ENCODE measurements around the gene MGAT3.
"Not testable (repeated sequence)": the region's sequence is repeated elsewhere in the genome, so short reads cannot be mapped to it uniquely, and the experiment has no call there.

Gene MGAT3

DNA sequence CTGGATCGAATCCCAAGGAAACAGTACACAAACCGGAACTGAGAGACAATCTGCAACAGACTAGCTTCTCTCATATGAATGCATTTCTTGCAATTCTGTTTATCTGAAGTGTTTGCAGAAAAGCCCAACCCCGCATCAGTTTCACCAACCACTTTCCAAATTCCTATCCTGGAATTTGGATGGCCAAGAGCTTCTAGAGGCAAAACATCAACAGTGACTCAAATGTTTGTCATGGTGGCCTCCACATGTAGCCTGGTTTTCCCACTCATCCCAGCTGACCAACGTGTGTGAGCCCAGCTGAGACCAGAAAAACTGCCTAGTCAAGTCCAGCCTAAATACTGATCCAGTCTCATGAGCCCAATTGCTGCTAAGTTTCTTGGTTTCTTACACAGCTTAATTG is 36.9 kb downstream of the MGAT3 start:
- DNase-seq = peak in 3 of 4 experiments; percentile 13 to 42 (median 14)

DNA sequence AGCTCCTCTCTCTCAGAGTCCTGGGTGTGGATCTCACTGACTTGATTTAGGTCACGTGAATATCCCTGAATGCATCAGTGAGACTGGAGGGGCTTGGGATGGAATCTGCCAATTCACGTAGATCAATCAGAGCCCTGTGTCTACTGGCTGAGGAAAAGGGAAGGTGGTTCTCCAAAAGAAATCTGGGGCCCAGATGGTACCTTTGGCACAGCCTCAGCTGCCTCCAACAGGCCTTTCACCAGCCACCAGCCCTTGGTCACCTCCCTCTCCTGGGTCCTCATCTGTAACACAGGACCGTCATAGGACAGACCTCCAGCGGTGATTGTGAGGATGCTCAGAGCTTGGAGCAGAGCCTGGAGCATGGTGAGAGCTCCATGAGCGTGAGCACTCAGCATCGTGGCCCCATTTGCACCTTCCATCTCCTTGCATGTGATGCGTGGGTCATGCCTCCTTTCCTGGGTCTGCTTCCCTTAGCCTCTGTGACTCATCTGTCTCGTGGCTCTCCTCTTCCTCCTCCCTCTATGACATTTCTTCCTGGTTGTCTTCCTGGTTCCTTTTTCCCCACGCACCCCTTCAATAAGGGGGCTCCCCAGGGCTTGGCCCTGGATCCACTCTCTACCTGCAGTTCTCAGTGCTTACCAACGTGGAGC is 37.8 kb downstream of the MGAT3 start:
- DNase-seq = peak; percentile 81 to 93 (median 91)

DNA sequence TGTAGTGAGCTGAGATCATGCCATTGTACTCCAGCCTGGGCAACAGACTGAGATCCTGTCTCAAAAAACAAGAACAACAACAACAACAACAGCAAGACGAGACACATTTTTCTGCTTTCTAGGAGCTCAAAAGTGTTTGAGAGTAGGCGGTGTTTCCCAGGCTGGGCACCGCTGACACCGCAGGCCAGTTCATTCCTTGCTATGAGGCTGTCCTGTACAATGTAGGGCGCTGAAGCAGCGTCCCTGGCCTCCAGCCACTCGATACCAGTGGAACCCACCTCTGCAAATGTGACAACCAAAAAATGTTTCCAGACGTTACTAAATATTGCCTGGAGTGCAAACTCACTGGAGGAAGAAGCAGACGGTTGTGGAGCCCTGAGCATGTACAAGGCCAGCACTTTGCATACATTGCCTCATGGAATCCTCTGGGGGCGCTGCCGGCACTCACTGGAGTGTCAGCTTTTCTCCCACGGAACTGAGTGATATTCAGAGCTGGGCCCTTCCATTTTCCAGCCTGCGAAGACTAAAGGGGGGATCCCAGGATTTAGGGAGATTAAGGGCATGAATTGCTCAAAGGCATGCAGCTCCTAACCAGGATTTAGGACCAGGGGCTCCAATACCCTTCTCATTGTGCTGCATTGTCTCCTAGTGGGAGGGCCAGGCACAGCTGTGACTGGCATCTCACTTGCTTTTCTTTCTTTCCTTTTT is 39.5 kb downstream of the MGAT3 start:
- peak; percentile 82 to 94 (median 92) for DNase-seq

DNA sequence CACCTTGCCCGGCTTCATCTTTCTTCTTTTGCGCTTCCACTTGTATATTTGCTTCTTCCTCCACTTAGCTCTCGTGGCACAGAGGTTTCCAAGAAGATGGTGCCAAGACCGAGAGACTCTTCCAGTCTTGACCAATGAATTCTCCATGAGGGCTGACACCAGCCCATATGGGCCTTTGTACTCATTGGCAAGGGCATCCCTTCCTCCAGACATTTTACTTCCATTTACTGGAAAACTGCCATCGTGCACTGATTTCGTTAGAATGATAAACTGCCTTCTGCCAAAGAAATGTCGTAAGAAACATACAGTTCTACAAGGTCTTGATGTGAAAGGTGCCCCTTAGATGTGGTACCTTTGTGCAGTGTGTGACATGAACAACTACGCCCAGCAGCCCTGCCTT is 40.6 kb downstream of the MGAT3 start:
- DNase-seq = no peak

DNA sequence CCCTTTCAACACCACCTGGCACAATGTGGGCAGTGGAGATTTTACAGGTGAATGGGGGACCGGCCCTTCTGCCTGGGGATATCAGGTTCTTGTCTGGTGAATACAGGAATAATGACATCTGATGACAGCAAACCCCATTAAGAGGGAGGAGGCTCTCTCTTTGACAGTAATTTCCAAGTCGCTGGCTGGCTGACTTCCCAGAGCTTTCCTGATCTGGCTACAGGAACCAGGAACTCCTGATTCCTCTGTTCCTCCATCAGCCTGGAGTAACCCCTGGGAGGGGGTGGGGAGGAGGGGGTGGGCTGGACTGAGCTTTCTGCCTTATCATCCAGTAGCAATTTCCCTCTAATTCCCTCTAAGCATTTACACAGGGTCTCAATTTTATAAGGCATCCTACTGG is 41.6 kb downstream of the MGAT3 start:
- no peak for DNase-seq

DNA sequence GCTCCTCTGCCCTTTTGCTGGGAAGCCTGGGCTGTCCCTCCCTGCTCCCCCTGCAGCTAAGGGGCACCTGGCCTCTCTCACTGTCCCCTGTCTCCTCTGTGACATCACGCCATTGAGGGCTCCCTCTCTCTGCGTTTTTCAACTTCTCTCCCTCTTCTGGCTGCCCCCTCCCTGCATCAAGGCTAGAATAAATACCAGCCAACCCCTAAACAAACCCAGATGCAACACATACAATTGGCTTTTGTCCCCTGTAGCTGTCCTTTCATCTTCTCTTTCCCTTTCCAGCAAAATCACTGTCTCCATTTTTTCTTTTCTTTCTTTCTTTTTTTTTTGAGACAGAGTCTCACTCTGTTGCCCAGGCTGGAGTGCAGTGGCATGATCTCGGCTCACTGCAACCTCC is 42.0 kb downstream of the MGAT3 start:
- no peak for DNase-seq

DNA sequence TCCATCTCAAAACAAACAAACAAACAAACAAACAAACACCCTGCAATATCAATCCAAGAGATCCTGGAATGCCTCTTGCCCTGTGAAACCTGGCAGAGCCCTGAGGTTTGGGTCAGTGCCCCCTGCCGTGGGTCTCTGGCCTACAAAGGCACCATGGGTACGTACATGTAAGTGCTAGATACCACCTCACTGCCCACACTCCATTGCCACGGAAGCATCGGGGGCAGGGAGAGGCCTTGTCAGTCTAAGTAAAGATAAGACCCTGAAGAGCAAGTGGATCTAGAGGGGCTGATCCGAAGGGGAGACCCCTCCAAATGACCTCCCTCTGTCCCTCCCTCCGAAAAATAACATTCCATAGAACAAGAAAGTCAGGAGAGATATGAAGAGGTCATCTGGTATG is 43.3 kb downstream of the MGAT3 start:
- no peak for DNase-seq

DNA sequence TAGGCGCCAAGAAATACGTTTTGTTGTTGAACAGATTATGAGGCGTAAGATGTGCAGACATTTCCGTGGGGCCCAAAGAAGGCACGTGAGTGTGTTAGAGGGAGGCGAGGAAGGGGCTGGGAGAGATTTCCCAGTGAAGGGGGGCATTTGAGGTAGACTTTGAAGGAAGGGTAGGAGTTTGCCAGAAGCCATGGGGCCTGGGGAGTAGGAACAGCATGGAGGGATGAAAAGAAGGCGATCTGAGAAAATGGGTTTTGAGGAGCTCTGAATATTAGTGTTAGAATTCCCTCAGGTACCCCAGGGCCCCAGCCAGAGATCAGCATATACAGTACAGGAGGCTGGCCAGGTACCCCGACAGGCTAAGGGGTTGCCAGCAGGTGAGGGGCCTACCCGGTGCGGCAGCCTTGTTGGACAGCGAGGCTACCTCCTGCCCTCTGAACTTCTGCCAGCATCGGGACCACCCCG is 44.9 kb downstream of the MGAT3 start:
- no peak for DNase-seq

DNA sequence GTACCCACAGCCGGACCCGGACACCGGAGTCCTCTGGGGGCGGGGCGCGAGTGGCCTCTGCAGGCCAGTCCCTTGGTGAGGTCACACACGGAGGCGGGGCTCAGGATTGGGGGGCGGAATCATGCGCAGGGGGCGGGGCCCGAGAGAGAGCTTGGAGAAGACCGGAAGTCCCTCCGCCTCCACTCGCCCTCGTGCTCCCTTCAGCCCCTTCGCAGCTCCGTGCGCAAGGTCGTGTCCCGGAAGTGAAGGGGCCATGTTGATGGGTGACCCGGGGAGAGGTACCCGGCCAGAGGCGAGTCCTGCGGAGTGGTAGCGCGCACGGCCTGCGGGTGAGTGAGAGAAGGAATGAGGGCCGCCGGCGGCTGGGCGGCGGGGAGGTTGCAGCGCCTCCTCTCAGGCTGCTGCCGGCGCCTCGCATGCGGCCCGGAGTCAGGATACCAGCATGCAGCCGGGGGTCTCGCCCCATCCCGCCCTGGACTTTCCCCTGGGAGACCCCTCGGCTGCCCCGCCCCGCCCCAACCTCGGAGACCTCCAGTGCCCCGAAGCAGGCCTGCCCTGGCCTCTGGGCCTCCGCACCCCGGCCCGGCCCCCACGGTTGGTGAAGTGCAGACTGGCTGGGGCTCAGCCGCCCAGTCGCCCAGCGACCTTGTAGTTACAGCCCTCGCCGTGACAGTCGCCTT is 45.4 kb downstream of the MGAT3 start, which contains the start of gene MIEF1:
Gene MIEF1, plus strand, starts transcription at position 182 of the 680 bp plus-strand sequence. CDS start 9,005 bp downstream, outside the sequence.
- DNase-seq = peak; percentile 98 to 99 (median 98)

DNA sequence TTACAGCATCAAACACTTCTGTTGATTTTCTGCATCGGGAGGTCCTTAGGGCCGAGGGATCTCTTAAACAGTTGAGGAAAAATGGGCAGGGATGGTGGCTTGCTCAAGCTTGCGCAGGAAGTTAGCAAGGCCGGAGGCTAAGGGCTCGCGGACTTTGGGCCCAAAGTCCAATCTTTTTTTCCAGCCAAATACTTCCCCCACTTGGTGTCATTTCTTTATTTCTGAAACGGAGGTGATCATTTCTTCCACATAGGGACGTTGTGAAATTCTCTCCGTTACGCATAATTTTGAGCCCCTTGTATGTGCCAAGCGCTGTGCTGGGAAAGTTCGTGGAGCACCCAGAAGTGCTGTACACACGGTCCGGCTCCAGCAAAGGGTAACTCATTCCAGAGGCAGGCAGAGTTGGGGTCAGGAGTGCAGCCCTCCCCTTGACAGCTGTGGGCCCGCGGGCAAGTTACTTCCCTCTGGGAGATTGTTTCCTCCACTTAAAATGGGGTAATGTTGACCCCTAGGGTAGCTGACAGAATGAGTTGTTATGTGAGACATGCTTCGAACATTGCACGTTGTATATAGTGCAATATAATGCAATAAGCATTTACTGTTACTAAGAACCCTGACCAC is 46.1 kb downstream of the MGAT3 start:
- DNase-seq = peak; percentile 46 to 71 (median 63)

DNA sequence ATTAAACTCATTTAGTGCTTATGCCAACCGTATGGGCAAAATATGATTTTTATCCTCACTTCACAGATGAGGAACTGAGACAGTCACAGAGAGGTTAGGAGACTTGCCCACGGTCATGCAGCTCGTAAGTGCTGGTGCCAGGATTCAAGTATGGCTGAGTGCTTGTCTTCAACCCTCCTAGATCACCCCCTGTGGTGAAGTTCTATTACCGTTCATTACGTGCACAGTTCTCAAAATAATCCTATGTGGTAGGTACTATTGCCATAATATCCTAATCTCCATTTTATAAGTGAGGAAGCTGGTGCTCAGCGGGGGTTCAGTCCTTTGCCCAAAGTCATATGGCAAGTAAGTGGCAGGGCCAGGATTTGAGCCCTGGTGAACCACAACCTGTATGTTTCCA is 46.8 kb downstream of the MGAT3 start:
- DNase-seq = no peak

DNA sequence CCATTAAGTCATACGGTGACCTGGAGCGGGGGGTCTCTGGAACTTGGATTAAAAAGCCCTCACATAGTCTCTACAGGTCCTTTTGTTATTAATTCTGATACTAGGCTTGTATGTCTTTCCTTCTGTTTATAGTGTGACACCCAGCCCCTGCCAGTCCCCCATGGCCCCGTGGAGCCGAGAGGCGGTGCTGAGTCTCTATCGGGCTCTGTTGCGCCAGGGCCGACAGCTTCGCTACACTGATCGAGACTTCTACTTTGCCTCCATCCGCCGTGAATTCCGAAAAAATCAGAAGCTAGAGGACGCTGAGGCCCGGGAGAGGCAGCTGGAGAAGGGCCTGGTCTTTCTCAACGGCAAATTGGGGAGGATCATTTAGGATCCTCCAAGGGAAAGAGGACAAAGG is 47.3 kb downstream of the MGAT3 start:
- DNase-seq = no peak

DNA sequence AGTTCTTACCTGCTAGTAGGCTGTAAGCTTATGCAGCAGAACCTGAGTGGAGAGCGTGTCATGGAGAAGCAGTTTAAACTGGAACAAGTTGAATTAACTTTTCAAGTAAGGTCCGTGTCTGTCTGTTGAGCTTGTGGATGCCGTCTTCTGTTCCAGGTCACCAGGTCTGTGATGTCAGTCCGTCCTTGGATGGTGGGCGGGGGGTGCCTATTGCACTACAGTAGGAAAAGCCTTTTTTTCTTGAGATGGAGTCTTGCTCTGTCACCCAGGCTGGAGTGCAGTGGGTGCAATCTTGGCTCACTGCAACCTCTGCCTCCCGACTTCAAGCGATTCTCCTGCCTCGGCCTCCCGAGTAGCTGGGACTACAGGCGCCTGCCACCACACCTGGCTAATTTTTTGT is 50.2 kb downstream of the MGAT3 start:
- DNase-seq = not testable (repeated sequence)

DNA sequence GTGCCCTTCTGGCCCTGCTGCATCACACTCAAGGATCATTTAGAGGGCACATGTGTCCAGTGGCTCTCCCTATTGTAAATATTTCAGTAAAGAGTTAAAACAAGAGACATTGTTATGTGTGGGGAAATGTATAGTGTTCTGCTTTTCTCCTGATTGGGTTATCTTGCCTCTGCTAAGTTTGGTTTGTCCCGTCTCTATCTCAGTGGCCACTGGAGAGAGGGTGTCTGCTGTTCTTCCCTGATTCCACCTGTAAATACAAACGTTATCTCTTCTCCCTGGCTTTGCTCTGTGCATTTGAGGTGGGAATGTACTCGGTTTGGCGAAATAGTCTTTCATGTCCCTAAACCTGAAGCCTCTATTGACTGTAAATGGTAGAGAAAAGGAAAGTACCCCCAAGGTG is 51.6 kb downstream of the MGAT3 start:
- no peak for DNase-seq

DNA sequence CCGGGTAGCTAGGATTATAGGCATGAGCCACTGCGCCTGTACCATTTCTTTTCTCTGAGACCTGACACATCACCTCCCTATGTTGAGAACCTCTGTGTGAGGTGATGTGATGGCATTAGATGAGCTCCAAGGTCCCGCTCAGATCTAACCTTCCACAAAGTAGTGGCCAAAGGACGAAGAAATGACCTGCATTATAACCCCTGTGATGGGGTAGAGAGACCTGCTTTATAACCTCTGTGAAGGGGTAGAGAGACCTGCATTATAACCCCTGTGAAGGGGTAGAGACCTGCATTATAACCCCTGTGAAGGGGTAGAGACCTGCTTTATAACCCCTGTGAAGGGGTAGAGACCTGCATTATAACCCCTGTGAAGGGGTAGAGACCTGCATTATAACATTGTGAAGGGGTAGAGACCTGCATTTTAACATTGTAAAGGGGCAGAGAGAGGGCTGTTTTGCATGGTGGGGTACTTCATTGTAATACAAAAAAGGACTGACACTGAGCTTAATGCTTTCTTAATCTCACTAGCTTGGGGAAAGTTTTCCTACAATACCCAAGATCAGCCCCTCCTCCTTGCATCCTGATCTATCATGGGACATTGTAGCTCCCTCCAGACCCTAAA is 53.8 kb downstream of the MGAT3 start:
- DNase-seq = no peak

DNA sequence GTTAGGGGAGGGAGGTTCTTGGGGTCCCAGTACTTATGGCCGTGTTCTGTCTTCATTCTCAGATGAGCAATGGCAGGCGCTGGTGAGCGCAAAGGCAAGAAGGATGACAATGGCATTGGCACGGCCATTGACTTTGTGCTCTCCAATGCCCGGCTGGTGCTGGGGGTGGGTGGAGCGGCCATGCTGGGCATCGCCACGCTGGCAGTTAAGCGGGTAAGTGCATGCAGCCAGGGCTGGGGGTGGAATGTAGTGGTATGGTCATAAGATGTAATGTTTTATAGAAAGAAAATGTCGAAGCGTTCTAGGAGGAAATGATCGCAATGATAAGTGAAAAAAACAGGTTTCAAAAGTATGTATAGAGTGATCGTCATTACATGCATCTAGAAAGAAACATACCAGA is 54.4 kb downstream of the MGAT3 start:
- DNase-seq = no peak

DNA sequence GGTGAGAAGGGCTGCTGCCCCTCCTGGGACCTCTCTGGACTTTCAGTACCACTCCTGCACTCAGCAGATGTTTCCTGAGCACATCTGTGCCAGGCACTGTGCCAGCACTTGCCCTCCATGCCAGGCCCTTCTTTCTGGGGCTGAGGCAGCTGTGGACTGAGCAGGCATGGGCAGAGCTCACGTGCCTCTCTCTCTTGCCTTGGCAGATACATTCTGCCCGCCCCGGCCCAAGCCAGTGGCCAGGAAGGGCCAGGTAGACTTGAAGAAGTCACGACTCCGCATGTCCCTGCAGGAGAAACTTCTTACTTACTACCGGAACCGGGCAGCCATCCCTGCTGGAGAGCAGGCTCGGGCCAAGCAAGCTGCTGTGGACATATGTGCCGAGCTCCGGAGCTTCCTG is 55.2 kb downstream of the MGAT3 start:
- DNase-seq = no peak

DNA sequence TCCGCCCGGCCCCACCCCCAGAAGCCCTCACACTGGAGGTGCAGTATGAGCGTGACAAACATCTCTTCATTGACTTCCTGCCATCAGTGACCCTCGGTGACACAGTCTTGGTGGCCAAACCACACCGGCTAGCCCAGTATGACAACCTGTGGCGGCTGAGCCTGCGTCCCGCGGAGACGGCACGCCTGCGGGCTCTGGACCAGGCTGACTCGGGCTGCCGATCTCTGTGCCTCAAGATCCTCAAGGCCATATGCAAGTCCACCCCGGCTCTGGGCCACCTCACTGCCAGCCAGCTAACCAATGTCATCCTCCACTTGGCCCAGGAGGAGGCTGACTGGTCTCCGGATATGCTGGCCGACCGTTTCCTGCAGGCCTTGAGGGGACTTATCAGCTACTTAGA is 57.0 kb downstream of the MGAT3 start:
- no peak for DNase-seq

DNA sequence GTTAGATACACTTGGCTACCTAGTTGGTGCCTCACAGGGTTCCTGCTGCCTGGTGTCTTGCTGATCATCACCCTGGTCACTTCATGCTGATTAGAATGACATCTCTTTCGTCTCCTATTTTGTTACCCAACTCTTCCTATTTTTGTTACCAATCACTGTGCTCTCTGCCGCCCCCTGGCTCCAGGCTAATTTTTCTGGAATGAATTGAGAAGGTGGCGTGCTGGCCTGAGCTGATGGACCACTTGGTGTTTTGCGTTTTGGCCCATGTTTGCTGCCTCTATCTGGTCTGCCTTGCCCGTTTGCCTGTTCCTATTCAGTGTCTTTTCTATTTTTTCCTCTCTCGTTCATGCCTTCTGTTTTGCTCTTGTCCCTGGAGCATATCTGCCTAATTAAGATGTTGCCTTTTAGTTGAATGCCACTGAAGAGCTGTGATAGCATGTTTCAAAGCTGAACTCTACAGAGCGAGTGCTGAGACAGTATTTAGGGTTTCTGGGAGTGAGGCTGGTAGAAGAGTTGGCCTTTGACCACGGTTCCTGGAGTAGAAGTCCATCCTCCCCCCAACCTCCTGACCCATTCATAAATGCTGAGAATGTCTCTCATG is 57.7 kb downstream of the MGAT3 start:
- peak; percentile 72 to 86 (median 80) for DNase-seq

DNA sequence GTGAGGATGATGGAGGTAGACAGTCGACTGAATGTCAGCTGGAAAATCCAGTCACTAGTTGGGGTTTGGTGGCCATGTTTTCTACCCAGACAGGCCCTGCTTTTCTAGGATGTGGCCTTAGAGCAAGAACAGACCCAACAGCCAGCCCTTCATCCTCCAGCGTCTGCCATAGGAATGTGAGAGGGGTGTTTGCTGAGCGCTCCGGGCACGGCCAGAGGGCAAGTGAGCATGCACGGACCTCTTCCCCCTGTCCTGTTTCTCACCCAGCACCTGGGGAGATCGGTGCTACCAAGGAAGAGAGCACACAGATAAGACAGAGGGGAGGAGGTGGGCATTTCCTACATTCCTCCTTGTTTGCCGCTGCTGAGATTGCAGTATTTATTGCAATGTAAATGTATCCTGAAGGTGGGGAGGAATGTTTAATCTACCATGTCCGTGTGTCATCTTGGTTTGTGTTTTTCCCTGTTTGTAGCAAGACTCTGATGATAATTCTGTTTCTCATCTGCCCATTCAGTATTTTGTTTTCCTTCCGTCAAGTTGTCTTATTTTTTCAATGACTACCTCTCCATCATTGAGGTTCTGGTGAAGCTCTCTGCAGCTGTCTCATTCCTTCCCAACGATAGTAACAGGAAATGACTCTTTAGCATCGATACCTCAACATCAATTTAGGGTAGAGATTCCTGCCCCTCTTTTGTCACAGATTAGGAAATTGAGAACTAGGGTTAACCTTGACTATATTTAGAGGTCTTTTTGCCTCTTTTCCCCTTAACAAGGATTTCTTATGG is 58.6 kb downstream of the MGAT3 start:
- no peak for DNase-seq

DNA sequence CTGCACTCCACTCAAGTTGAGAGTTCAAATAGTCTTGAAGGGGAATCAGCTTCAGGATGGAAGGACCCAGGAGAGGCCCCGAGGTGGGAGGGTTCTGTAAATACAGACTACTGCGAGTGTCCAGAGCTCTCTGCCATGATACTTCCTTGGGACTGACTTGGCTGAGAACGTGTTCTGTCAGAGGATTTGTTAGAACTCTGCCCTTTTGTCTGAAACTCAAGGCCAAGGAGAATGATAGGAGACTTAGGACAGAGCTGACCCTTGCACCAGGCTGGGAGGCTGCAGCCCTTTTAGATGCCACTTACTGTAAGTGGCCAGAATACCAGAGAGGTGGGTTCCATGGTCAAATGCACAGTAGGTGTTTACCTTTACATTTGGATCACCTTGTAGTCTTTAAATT is 60.7 kb downstream of the MGAT3 start:
- no peak for DNase-seq

Data from suppressor macrophage (primary cell).